OCI-LY3 (cell line): Measurements from ENCODE around the gene ITPR1.

Experiments
- CTCF ChIP-seq: fragments of 200-600, 300-600 bp; sonication (generic); IDR thresholded peaks from 2 replicates; pipeline ENCODE4 v1.5.1; 2014; ENCODE audit warnings: antibody characterized with exemption, low read length, low read depth
- EZH2phosphoT487 ChIP-seq: fragments of 200-600 bp; shearing (Covaris generic); IDR thresholded peaks from 2 replicates; pipeline ENCODE4 v1.6.1; 2018; ENCODE audit warnings: antibody characterized with exemption, mixed run types, low read depth

- TF ChIP-seq CTCF (no peak), EZH2phosphoT487 (no peak)
These were observed 334.6 kb downstream of the ITPR1 start for GRCh38 chr3:4827767-4828166.
